ENCODE measurements around the gene HOXC10. TPM values are rescaled to one million over a fixed set of nuclear protein-coding genes. Genes with fewer than 3 reads are reported as not detected.

Gene HOXC10
- total RNA-seq, 4 donors from 2014 or later: 23.9 to 48.3 (median 40.3) TPM

DNA sequence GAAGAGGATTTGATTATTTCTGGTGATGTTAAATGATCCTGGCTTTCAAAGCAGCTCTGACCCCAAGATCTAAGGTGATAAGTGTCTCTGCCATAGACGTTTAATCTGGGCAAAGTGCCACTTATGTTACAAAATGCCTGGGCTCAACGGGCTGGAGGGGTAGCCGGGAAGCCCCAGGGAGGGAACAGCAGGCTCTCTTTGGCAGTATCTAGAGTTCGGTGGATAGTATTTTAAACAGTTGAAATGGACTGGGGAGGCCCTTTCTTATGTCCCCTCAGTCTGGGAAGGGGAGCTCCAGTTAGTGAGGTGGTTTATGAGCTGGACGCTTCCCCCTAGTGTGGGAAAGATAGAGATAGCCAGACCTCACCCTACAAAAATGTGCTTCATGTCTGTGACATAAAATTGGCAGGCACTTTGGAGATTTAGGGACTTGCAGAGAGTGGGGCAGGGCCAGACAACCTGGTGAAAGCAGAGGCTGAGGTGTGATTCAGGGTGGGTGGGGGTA is 17.5 kb upstream of the HOXC10 start:
- Histone ChIP-seq H3K36me3 (no peaks in the 10 kb centered on the region), H3K9me3 (no peaks in the 10 kb centered on the region), H3K27ac (peak overlapping the region; percentile 55 to 74 (median 71)), H3K4me1 (peaks cover 0 to 5% of the 10 kb centered on the region in 2 donors), H3K4me3 (peak overlapping the region; percentile 43 to 52 (median 46)), H3K27me3 (peaks cover 84 to 99% (median 89%) of the 10 kb centered on the region in 3 donors)
- intact Hi-C loops (cut with DNase I; ENCODE audit: low total_unique reads): no loop called here
- ATAC-seq (no peak), DNase-seq (no peak)
- in situ Hi-C loops (cut with MboI; ENCODE audit: low sequenced_read_pairs in 4 of 4): no loop called here
- TF ChIP-seq, protein P1, sequence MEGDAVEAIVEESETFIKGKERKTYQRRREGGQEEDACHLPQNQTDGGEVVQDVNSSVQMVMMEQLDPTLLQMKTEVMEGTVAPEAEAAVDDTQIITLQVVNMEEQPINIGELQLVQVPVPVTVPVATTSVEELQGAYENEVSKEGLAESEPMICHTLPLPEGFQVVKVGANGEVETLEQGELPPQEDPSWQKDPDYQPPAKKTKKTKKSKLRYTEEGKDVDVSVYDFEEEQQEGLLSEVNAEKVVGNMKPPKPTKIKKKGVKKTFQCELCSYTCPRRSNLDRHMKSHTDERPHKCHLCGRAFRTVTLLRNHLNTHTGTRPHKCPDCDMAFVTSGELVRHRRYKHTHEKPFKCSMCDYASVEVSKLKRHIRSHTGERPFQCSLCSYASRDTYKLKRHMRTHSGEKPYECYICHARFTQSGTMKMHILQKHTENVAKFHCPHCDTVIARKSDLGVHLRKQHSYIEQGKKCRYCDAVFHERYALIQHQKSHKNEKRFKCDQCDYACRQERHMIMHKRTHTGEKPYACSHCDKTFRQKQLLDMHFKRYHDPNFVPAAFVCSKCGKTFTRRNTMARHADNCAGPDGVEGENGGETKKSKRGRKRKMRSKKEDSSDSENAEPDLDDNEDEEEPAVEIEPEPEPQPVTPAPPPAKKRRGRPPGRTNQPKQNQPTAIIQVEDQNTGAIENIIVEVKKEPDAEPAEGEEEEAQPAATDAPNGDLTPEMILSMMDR (IDR thresholded peaks at IDR 0.05 in 4 of 5, conservative IDR thresholded peaks at IDR 0.05 in 1 of 5): no peak
- TF ChIP-seq POLR2A (IDR thresholded peaks at IDR 0.05): no peak

DNA sequence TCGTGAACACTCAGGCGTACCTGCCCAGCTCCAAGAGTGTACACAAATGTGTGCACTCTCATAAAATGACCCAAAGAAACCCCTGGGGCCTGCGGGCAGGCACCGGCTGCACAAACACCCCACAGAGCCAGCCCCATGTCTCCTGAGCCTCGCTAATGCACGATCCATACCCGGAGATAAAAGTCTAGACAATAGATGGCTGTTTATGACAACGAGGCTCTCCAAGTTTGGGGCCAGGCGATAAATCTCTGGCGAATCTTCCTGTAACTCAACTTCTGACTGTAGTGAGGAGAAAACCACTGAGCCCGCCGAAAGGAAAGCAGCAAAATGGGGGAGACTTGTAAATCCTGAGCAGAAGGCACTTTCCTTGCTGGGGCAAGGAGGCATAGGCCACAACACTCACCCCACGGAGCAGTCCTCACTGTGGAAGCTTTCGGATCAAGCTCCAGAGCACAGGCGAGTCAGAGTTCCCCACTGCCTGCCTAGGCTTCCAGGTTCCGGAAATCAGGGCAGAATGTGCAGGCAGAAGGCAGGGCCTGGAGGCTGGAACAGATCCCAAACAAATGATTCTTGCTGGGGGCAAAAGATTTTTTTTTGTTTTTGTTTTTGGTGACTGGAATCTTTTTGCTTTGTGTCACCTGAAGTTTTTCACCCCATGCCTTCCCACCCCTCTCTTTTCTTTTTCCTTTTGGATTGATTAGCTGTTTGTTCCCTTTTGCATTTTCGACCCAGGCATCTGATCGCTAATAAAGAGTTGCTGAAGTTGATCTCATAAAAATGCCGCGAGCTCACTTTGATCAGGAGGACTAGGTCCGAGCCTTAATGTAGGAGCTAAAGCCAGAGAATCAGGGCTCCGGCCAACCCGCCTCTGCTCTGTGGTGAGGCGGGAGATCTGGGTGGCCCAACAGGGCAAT is 16.5 kb upstream of the HOXC10 start:
- peak overlapping the region in 3 of 4 donors; percentile 32 to 45 (median 38) for H3K27ac ChIP-seq
- intact Hi-C loops (cut with DNase I; ENCODE audit: low total_unique reads): no loop called here
- in situ Hi-C loops (cut with MboI; ENCODE audit: low sequenced_read_pairs in 4 of 4): no loop called here
- H3K4me3 ChIP-seq: no peak overlapping the region
- no peaks in the 10 kb centered on the region for H3K36me3 ChIP-seq
- H3K27me3 ChIP-seq: peaks cover 84 to 99% (median 89%) of the 10 kb centered on the region in 3 donors
- no peaks in the 10 kb centered on the region for H3K9me3 ChIP-seq
- TF ChIP-seq POLR2A (IDR thresholded peaks at IDR 0.05): no peak
- TF ChIP-seq, protein P1 (IDR thresholded peaks at IDR 0.05 in 4 of 5, conservative IDR thresholded peaks at IDR 0.05 in 1 of 5): no peak
- peaks cover 0 to 4% of the 10 kb centered on the region in 2 donors for H3K4me1 ChIP-seq
- ATAC-seq (no peak), DNase-seq (no peak)

DNA sequence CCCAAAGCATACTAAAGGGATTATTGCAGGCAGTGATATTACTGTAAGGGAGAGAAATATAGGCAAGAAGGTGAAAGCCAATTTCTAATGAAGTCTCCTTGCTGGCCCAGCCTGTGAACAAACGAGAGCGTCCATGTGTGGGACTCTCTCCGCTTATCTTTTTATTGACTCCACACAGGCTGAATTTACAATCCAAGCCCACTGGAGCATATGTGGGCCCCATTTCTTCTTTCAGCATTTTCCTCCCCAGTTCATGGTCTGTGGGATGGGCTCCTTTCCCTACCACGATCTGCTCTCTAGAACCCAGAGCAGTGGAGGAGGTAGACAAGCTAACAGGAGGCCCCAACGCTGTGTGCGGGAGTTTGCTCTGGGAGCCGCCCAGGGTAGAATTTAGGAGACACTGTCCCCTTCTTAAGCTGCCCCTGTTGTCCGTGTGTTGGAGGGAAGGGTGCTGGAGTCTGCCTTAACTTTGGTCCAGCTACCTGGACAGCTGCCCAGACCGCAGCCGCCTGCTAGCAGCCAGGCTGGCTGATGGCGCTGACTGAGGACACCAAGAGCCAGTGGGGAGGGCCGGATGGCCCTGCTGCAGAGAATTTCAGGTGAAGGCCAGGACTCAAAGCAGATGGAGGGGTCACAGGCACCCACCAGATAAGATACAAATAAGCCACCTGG is 15.2 kb upstream of the HOXC10 start:
- peaks cover 0 to 11% of the 10 kb centered on the region in 2 donors for H3K4me1 ChIP-seq
- ATAC-seq (no peak), DNase-seq (no peak)
- H3K9me3 ChIP-seq: no peaks in the 10 kb centered on the region
- H3K27me3 ChIP-seq: peaks cover 85 to 99% (median 89%) of the 10 kb centered on the region in 3 donors
- no peak overlapping the region for H3K4me3 ChIP-seq
- H3K36me3 ChIP-seq: no peaks in the 10 kb centered on the region
- intact Hi-C loops (cut with DNase I; ENCODE audit: low total_unique reads) (no loop called here), in situ Hi-C loops (cut with MboI; ENCODE audit: low sequenced_read_pairs in 4 of 4) (no loop called here)
- TF ChIP-seq, protein P1 (IDR thresholded peaks at IDR 0.05 in 4 of 5, conservative IDR thresholded peaks at IDR 0.05 in 1 of 5): no peak
- no peak for TF ChIP-seq POLR2A (IDR thresholded peaks at IDR 0.05)
- H3K27ac ChIP-seq: no peak overlapping the region

GRCh38 chr12:53970451-53970850 is 14.5 kb upstream of the HOXC10 start:
- Histone ChIP-seq H3K4me1 (peaks cover 6 to 18% of the 10 kb centered on the region in 2 donors), H3K9me3 (no peaks in the 10 kb centered on the region), H3K27ac (no peak overlapping the region), H3K36me3 (no peaks in the 10 kb centered on the region), H3K27me3 (peaks cover 85 to 99% (median 89%) of the 10 kb centered on the region in 3 donors), H3K4me3 (no peak overlapping the region)
- DNase-seq: no peak
- in situ Hi-C loops (cut with MboI; ENCODE audit: low sequenced_read_pairs in 4 of 4): no loop called here
- TF ChIP-seq, protein P1 (IDR thresholded peaks at IDR 0.05 in 4 of 5, conservative IDR thresholded peaks at IDR 0.05 in 1 of 5): no peak
- TF ChIP-seq POLR2A (IDR thresholded peaks at IDR 0.05): no peak
- intact Hi-C loops (cut with DNase I; ENCODE audit: low total_unique reads): no loop called here
- no peak for ATAC-seq

All from gastrocnemius medialis (tissue), 4 donors.